ENCODE results near the gene SPIRE2. TPM values are rescaled to one million over a fixed set of nuclear protein-coding genes. Genes with fewer than 3 reads are reported as not detected.

The SPIRE2 gene
- total RNA-seq, 1 experiment from 2014 or later, result 3.8 TPM

GRCh38 chr16:89907055-89907814 is 79.0 kb downstream of the SPIRE2 start:
- POLR2A ChIA-PET, result interaction anchor here (2.4 kb wide), 1 partner anchor 15 kb away, joined by 8 read pairs; no protein-coding TSS in a partner anchor

GRCh38 chr16:89908236-89908635 is 80.0 kb downstream of the SPIRE2 start:
- BruUV-seq (replicated peaks), result no TSS peak
- H3K27me3 Mint-ChIP-seq (ENCODE audit: insufficient read depth, unreplicated experiment), result no peaks in the 10 kb centered on the region
- CTCF ChIA-PET, result interaction anchor here (0.6 to 0.8 kb wide), 3 partner anchors 33 to 1163 kb away, joined by 3 to 4 read pairs (median 4); no protein-coding TSS in a partner anchor
- peaks cover 84% of the 10 kb centered on the region for H3K36me3 Mint-ChIP-seq (ENCODE audit: insufficient read depth, unreplicated experiment)
- no peak overlapping the region for H3K27ac Mint-ChIP-seq (ENCODE audit: low read depth, unreplicated experiment)
- no peak for TF ChIP-seq CTCF (IDR thresholded peaks at IDR 0.05; ENCODE audit: unreplicated experiment)
- no peak overlapping the region for H3K4me3 Mint-ChIP-seq (ENCODE audit: unreplicated experiment)
- DNase-seq (ENCODE audit: unreplicated experiment), result no peak
- no peaks in the 10 kb centered on the region for H3K4me1 Mint-ChIP-seq (ENCODE audit: insufficient read depth, unreplicated experiment)
- intact Hi-C loops (cut with micrococcal nuclease), result no loop called here
- no peaks in the 10 kb centered on the region for H3K9me3 Mint-ChIP-seq (ENCODE audit: unreplicated experiment)
- POLR2A ChIA-PET, result interaction anchor here (1.2 to 2.4 kb wide), 2 partner anchors 10 to 14 kb away, joined by 5 to 8 read pairs; partner anchors contain the start of gene MC1R

More at GRCh38 chr16:89907055-89907814, 79.0 kb downstream of the SPIRE2 start:
- no peaks in the 10 kb centered on the region for H3K9me3 Mint-ChIP-seq (ENCODE audit: unreplicated experiment)
- no peaks in the 10 kb centered on the region for H3K4me1 Mint-ChIP-seq (ENCODE audit: insufficient read depth, unreplicated experiment)
- no peak for DNase-seq (ENCODE audit: unreplicated experiment)
- intact Hi-C loops (cut with micrococcal nuclease), result no loop called here
- H3K36me3 Mint-ChIP-seq (ENCODE audit: insufficient read depth, unreplicated experiment), result peaks cover 78% of the 10 kb centered on the region
- CTCF ChIA-PET, result interaction anchor here (0.6 kb wide), 1 partner anchor 1162 kb away, joined by 3 read pairs; no protein-coding TSS in a partner anchor
- no TSS peak for BruUV-seq (replicated peaks)
- no peak for TF ChIP-seq CTCF (IDR thresholded peaks at IDR 0.05; ENCODE audit: unreplicated experiment)
- H3K4me3 Mint-ChIP-seq (ENCODE audit: unreplicated experiment), result no peak overlapping the region
- no peak overlapping the region for H3K27ac Mint-ChIP-seq (ENCODE audit: low read depth, unreplicated experiment)
- H3K27me3 Mint-ChIP-seq (ENCODE audit: insufficient read depth, unreplicated experiment), result no peaks in the 10 kb centered on the region

GRCh38 chr16:89909777-89910716 is 81.8 kb downstream of the SPIRE2 start:
- Mint-ChIP-seq H3K4me1 (ENCODE audit: insufficient read depth, unreplicated experiment) (no peaks in the 10 kb centered on the region), H3K36me3 (ENCODE audit: insufficient read depth, unreplicated experiment) (peaks cover 72% of the 10 kb centered on the region), H3K27ac (ENCODE audit: low read depth, unreplicated experiment) (no peak overlapping the region), H3K9me3 (ENCODE audit: unreplicated experiment) (no peaks in the 10 kb centered on the region), H3K4me3 (ENCODE audit: unreplicated experiment) (no peak overlapping the region), H3K27me3 (ENCODE audit: insufficient read depth, unreplicated experiment) (no peaks in the 10 kb centered on the region)
- TF ChIP-seq CTCF (IDR thresholded peaks at IDR 0.05; ENCODE audit: unreplicated experiment), result peak; percentile 86
- intact Hi-C loops (cut with micrococcal nuclease), result no loop called here
- ChIA-PET CTCF (interaction anchor here (0.6 to 1.4 kb wide), 3 partner anchors 25 to 1386 kb away, joined by 3 read pairs; no protein-coding TSS in a partner anchor), POLR2A (interaction anchor here (0.7 to 1.4 kb wide), 3 partner anchors 12 to 37 kb away, joined by 3 to 11 read pairs (median 5); partner anchors contain the start of genes TCF25 and TUBB3)
- no TSS peak for BruUV-seq (replicated peaks)
- peak; percentile 68 for DNase-seq (ENCODE audit: unreplicated experiment)

Data from MCF 10A (cell line).